ENCODE results near the gene LEMD2.

LEMD2 gene

GRCh38 chr6:33756211-33756954, 32.5 kb downstream of the LEMD2 start:
- DNase-seq (ENCODE audit: low spot score) = no peak

- no peak for DNase-seq (ENCODE audit: low spot score)
Measured at GRCh38 chr6:33755070-33755869, 33.7 kb downstream of the LEMD2 start.

- no peak for DNase-seq (ENCODE audit: low spot score)
Measured at GRCh38 chr6:33754222-33754621, 34.7 kb downstream of the LEMD2 start.

GRCh38 chr6:33752646-33753015, 36.3 kb downstream of the LEMD2 start:
- no peak for DNase-seq (ENCODE audit: low spot score)

GRCh38 chr6:33751771-33752645, 36.9 kb downstream of the LEMD2 start:
- DNase-seq (ENCODE audit: low spot score) = no peak

GRCh38 chr6:33750244-33750991, 38.5 kb downstream of the LEMD2 start:
- no peak for DNase-seq (ENCODE audit: low spot score)

GRCh38 chr6:33749401-33749800, 39.5 kb downstream of the LEMD2 start:
- no peak for DNase-seq (ENCODE audit: low spot score)

GRCh38 chr6:33748841-33749240, 40.1 kb downstream of the LEMD2 start:
- DNase-seq (ENCODE audit: low spot score) = no peak

GRCh38 chr6:33747823-33748222, 41.1 kb downstream of the LEMD2 start:
- no peak for DNase-seq (ENCODE audit: low spot score)

GRCh38 chr6:33746651-33747100, 42.3 kb downstream of the LEMD2 start, which contains the start of gene IP6K3:
TSS of gene IP6K3 (minus strand) at chr6:33746905. CDS start at chr6:33735476, 11,429 bp downstream.
- DNase-seq (ENCODE audit: low spot score) = no peak

- DNase-seq (ENCODE audit: low spot score) = no peak
Measured at GRCh38 chr6:33746036-33746600, 42.8 kb downstream of the LEMD2 start.

GRCh38 chr6:33745548-33745947, 43.4 kb downstream of the LEMD2 start:
- no peak for DNase-seq (ENCODE audit: low spot score)

- no peak for DNase-seq (ENCODE audit: low spot score)
Measured at GRCh38 chr6:33744895-33745546, 43.9 kb downstream of the LEMD2 start.

- peak; percentile 82 for DNase-seq (ENCODE audit: low spot score)
Measured at GRCh38 chr6:33744001-33744848, 44.7 kb downstream of the LEMD2 start.

GRCh38 chr6:33742837-33743236, 46.1 kb downstream of the LEMD2 start:
- DNase-seq (ENCODE audit: low spot score) = no peak

- no peak for DNase-seq (ENCODE audit: low spot score)
Measured at GRCh38 chr6:33742092-33742491, 46.8 kb downstream of the LEMD2 start.

- DNase-seq (ENCODE audit: low spot score) = no peak
Measured at GRCh38 chr6:33740794-33741193, 48.1 kb downstream of the LEMD2 start.

GRCh38 chr6:33740204-33740608, 48.7 kb downstream of the LEMD2 start:
- peak; percentile 49 for DNase-seq (ENCODE audit: low spot score)

GRCh38 chr6:33739571-33739970, 49.4 kb downstream of the LEMD2 start:
- no peak for DNase-seq (ENCODE audit: low spot score)

- DNase-seq (ENCODE audit: low spot score) = no peak
Measured at GRCh38 chr6:33738879-33739278, 50.1 kb downstream of the LEMD2 start.
